ENCODE data around the gene MAST4. TPM values are rescaled to one million over a fixed set of nuclear protein-coding genes. Genes with fewer than 3 reads are reported as not detected.
A peak's percentile ranks its signal among the peaks of the same experiment; 100 is the strongest.

MAST4 gene
- total RNA-seq, 1 donor = 12.7 TPM

DNA sequence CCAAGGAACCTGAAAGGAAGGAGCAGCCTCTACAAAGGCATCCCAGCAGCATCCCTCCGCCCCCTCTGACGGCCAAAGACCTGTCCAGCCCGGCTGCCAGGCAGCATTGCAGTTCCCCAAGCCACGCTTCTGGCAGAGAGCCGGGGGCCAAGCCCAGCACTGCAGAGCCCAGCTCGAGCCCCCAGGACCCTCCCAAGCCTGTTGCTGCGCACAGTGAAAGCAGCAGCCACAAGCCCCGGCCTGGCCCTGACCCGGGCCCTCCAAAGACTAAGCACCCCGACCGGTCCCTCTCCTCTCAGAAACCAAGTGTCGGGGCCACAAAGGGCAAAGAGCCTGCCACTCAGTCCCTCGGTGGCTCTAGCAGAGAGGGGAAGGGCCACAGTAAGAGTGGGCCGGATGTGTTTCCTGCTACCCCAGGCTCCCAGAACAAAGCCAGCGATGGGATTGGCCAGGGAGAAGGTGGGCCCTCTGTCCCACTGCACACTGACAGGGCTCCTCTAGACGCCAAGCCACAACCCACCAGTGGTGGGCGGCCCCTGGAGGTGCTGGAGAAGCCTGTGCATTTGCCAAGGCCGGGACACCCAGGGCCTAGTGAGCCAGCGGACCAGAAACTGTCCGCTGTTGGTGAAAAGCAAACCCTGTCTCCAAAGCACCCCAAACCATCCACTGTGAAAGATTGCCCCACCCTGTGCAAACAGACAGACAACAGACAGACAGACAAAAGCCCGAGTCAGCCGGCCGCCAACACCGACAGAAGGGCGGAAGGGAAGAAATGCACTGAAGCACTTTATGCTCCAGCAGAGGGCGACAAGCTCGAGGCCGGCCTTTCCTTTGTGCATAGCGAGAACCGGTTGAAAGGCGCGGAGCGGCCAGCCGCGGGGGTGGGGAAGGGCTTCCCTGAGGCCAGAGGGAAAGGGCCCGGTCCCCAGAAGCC, 569.6 kb downstream of the MAST4 start:
- Histone ChIP-seq H3K79me2 (ENCODE audit: insufficient read depth, low read length) (no peaks in the 10 kb centered on the region), H3K4me3 (ENCODE audit: insufficient read depth, low read length) (peak overlapping the region; percentile 56), H3K27ac (ENCODE audit: low read depth, low read length) (peak overlapping the region; percentile 50)

DNA sequence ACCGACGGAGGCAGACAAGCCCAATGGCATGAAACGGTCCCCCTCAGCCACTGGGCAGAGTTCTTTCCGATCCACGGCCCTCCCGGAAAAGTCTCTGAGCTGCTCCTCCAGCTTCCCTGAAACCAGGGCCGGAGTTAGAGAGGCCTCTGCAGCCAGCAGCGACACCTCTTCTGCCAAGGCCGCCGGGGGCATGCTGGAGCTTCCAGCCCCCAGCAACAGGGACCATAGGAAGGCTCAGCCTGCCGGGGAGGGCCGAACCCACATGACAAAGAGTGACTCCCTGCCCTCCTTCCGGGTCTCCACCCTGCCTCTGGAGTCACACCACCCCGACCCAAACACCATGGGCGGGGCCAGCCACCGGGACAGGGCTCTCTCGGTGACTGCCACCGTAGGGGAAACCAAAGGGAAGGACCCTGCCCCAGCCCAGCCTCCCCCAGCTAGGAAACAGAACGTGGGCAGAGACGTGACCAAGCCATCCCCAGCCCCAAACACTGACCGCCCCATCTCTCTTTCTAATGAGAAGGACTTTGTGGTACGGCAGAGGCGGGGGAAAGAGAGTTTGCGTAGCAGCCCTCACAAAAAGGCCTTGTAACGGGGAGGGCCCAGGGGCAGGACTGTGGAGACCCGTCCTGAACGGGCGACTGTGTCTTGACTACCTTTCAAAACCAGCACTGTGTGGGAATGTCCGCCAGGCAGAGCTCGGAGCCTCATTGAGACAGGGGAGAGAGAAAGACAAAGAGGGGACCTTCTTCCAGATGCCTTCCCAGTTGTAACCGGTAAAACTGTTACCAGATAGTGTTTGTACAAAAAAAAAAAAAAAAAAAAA, 570.5 kb downstream of the MAST4 start:
- Histone ChIP-seq H3K4me2 (ENCODE audit: insufficient read depth, low read length) (peak overlapping the region; percentile 78), H3K36me3 (ENCODE audit: insufficient read depth, low read length) (no peaks in the 10 kb centered on the region), H3K27ac (ENCODE audit: low read depth, low read length) (peak overlapping the region; percentile 50), H2AFZ (ENCODE audit: low read length) (peak overlapping the region; percentile 95), H3K79me2 (ENCODE audit: insufficient read depth, low read length) (no peaks in the 10 kb centered on the region), H4K20me1 (ENCODE audit: insufficient read depth, low read length) (no peaks in the 10 kb centered on the region), H3K4me1 (ENCODE audit: insufficient read depth, low read length) (peaks cover 10% of the 10 kb centered on the region), H3K4me3 (ENCODE audit: insufficient read depth, low read length) (peak overlapping the region; percentile 56), H3K9me3 (ENCODE audit: low read depth, low read length) (no peaks in the 10 kb centered on the region), H3K27me3 (ENCODE audit: insufficient read depth, low read length) (no peaks in the 10 kb centered on the region)
- TF ChIP-seq, protein P1, sequence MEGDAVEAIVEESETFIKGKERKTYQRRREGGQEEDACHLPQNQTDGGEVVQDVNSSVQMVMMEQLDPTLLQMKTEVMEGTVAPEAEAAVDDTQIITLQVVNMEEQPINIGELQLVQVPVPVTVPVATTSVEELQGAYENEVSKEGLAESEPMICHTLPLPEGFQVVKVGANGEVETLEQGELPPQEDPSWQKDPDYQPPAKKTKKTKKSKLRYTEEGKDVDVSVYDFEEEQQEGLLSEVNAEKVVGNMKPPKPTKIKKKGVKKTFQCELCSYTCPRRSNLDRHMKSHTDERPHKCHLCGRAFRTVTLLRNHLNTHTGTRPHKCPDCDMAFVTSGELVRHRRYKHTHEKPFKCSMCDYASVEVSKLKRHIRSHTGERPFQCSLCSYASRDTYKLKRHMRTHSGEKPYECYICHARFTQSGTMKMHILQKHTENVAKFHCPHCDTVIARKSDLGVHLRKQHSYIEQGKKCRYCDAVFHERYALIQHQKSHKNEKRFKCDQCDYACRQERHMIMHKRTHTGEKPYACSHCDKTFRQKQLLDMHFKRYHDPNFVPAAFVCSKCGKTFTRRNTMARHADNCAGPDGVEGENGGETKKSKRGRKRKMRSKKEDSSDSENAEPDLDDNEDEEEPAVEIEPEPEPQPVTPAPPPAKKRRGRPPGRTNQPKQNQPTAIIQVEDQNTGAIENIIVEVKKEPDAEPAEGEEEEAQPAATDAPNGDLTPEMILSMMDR (IDR thresholded peaks at IDR 0.05; ENCODE audit: extremely low read depth, low read depth, low read length) = no peak
- DNase-seq (ENCODE audit: insufficient read length, low spot score, missing footprints) = no peak

More for the DNA sequence above, 569.6 kb downstream of the MAST4 start:
- Histone ChIP-seq H3K4me1 (ENCODE audit: insufficient read depth, low read length) (peaks cover 15% of the 10 kb centered on the region), H3K36me3 (ENCODE audit: insufficient read depth, low read length) (no peaks in the 10 kb centered on the region), H3K4me2 (ENCODE audit: insufficient read depth, low read length) (peak overlapping the region; percentile 78), H3K9me3 (ENCODE audit: low read depth, low read length) (no peaks in the 10 kb centered on the region), H3K27me3 (ENCODE audit: insufficient read depth, low read length) (no peaks in the 10 kb centered on the region), H2AFZ (ENCODE audit: low read length) (peak overlapping the region; percentile 95), H4K20me1 (ENCODE audit: insufficient read depth, low read length) (no peaks in the 10 kb centered on the region)
- peak; percentile 97 for DNase-seq (ENCODE audit: insufficient read length, low spot score, missing footprints)
- TF ChIP-seq, protein P1 (IDR thresholded peaks at IDR 0.05; ENCODE audit: extremely low read depth, low read depth, low read length) = peak; percentile 82

DNA sequence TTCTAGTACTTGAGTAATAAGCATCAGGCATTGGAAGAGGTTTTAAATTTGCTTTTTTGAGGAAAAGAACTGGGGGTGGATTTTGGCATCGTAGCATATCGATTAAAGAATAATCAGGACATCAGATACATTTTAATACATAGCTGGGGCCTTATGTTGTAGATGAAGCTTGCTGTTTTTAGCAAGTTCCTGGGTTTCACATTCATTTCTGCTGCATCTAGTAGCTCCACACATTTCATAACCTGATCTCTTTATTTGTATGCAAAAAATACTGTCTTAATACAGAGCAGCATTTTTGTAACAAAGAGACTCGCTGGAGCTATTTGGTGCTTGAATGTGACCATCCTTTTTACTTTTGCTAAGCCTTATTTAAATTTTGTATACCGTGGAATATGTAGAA, 571.9 kb downstream of the MAST4 start:
- no peak overlapping the region for H3K4me2 ChIP-seq (ENCODE audit: insufficient read depth, low read length)
- no peak overlapping the region for H2AFZ ChIP-seq (ENCODE audit: low read length)
- TF ChIP-seq, protein P1 (IDR thresholded peaks at IDR 0.05; ENCODE audit: extremely low read depth, low read depth, low read length) = no peak
- DNase-seq (ENCODE audit: insufficient read length, low spot score, missing footprints) = no peak
- H3K79me2 ChIP-seq (ENCODE audit: insufficient read depth, low read length) = no peaks in the 10 kb centered on the region
- H3K4me1 ChIP-seq (ENCODE audit: insufficient read depth, low read length) = peaks cover 10% of the 10 kb centered on the region
- no peaks in the 10 kb centered on the region for H3K27me3 ChIP-seq (ENCODE audit: insufficient read depth, low read length)
- no peaks in the 10 kb centered on the region for H3K36me3 ChIP-seq (ENCODE audit: insufficient read depth, low read length)
- H3K4me3 ChIP-seq (ENCODE audit: insufficient read depth, low read length) = no peak overlapping the region
- H3K27ac ChIP-seq (ENCODE audit: low read depth, low read length) = no peak overlapping the region
- no peaks in the 10 kb centered on the region for H3K9me3 ChIP-seq (ENCODE audit: low read depth, low read length)
- H4K20me1 ChIP-seq (ENCODE audit: insufficient read depth, low read length) = no peaks in the 10 kb centered on the region
